GM19397 (cell line): ENCODE results near the gene CFAP141.
"Not testable (repeated sequence)": the region's sequence is repeated elsewhere in the genome, so short reads cannot be mapped to it uniquely, and the experiment has no call there.

Experiments
- ATAC-seq: cut with Tn5 transposase; IDR thresholded peaks from one replicate; pipeline ENCODE4 v1.9.1; 2021; ENCODE audit warnings: mild to moderate bottlenecking, moderate library complexity; ENCODE audit not compliant: unreplicated experiment

CFAP141 gene

DNA sequence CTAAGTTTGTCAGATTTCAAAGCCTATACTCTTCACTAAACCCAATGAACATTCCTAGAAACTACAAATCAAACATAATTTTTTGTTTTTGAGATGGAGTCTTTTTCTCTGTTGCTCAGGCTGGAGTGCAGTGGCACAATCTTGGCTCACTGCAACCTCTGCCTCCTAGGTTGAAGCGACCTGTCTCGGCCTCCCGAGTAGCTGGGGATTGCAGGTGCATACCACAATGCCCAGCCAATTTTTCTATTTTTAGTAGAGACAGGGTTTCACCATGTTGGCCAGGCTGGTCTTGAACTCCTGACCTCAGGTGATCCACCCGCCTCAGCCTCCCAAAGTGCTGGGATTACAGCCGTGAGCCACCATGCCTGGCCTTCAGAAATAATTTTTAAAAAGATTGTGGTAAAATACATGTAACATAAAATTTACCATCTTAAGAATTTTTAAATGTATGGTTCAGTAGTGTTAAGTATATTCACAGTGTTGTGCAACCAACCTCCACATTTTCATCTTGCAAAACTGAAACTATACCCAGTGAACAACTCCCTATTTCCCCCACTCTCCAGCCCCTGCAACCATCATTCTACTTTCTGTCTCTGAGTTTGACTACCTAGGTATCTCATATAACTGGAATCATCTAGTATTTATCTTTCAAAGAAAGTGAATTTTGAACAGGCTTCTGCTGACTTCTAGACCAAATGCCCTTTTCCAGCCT lies 2.7 kb upstream of the CFAP141 start:
- no peak for ATAC-seq

GRCh38 chr1:154207262-154207661 lies 1.1 kb upstream of the CFAP141 start:
- no peak for ATAC-seq

GRCh38 chr1:154205778-154206177 lies 355 bp downstream of the CFAP141 start:
- ATAC-seq = not testable (repeated sequence)

DNA sequence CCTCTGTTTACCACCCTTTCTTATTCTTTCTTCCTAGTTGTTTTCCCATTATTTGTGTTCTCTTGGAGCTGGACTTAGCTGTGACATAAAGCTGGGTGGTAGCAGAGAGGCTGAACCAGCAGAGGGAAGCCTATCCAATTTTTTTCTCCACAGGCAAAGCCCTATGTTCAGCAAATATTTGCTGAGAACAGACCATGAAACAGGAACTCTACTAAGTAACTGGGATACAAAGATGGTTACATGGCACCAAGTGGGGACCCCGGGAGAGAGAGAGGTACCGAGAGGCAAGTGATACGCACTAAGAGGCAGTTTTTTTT lies 6.6 kb downstream of the CFAP141 start:
- no peak for ATAC-seq

GRCh38 chr1:154198756-154199562 lies 7.2 kb downstream of the CFAP141 start:
- ATAC-seq = no peak

- no peak for ATAC-seq
These were observed 12.3 kb downstream of the CFAP141 start for GRCh38 chr1:154193821-154194220.

DNA sequence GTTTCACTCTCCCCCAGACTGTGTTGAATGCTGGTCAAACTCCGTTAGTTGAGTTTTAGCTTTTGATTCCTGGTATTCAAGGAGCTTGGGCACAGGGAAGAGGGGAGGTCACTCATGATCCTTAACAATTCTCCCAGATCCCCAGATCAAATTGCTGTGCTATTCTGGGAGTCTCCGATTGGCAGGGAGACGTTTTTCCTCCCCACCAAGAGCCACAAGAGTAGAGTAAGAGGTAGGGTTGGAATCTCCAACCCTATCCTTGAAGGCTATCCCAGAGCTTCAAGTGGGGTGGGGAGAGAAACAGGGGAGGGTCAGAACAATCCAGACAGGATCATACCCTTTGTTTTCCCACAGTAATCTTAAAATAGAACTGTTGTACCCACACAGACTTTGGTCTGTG lies 13.7 kb downstream of the CFAP141 start:
- no peak for ATAC-seq

DNA sequence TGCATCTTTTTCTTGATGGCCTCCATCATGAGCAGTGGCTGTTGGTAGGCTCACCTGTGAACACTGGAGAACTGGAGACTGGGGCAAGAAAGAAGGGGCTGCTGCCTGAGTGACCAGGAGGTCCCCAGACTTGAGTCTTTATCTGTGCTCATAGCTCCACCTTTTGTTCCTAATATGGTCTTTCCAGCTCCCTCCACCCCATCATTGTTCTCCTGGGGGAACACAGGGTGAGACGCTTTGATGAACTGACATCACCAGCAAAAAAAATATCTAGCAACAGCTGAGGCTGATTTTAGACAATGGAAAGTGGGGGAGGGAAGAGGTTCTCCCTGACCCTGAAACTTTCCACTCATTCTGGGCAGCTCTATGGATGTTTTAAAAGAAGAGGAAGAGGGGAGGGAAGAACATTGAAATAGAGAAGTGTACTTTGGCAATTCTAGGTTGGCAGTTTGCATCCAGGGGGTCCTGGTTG lies 14.1 kb downstream of the CFAP141 start, which contains the start of gene TPM3:
Gene TPM3 (minus strand): TSS at position 111 of the 472 bp plus-strand sequence. CDS start 82 bp downstream, at position 29.
- no peak for ATAC-seq

DNA sequence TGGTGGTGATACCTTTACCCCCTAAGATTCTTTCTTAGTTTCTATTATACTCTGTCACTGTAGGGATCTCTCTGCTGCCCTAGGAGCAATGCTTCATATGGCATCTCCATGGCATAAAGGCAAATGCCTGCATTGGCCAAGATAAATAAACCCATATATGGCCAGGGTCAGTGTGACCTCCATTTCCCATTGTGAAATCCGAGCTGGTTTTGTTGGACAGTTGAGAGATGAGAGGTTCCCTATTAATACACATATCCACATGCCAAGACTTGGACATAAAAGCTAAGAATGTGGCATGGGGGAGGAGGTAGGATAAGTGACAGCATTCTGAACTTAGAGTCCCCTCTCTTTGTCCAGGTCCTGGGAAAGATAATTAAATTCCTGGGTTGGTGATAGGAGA lies 15.6 kb downstream of the CFAP141 start:
- no peak for ATAC-seq

DNA sequence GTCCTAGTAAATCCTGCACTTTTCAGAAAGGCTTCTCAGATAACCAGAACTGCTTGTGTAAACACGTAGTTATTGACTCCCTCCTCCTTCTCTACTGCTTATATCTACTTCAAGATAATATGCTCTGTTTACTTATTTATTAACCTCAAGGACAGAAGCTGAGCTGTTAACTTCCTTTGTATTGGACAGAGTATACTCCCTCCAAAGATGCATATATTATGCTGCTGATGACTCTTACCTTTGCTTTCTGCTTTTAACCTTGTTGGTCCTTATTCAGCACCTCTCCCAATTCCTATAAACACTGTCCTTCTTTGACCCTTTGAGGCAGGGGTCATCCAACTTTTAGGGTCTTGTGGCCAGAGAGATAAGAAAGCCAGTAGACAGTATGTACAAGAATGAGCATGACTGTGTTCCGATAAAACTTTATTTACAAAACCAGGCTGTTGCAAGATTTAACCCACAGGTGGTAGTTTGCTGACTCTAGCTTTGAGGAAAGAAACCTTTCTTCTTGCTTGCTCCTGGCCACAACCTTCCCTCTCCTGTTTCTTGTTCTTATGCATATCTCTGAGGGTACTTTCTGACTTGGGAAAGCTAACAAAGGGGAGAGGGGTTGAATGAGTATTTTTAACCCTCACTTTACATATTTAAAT lies 19.2 kb downstream of the CFAP141 start:
- ATAC-seq = no peak

DNA sequence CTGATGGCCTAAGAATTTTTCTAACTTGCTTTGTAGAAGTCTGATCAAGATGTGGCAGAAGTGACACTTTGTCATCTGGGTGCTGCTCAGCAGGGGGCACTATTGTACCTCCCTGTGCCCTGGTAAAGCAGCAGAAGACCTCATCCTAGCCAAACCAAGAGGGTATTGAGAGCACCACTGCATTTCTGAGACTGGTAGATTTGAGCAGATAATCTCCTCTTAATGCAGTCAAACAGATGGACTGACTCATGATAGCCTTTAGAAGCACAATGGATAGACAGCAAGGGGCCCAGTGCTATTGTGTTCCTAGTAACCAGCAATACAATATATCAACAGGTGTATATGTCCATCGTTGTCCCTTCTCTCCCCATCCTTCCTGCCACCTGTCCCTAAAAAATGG lies 20.0 kb downstream of the CFAP141 start:
- no peak for ATAC-seq

- ATAC-seq = peak; percentile 82
These were observed 22.9 kb downstream of the CFAP141 start for GRCh38 chr1:154183046-154183915.

DNA sequence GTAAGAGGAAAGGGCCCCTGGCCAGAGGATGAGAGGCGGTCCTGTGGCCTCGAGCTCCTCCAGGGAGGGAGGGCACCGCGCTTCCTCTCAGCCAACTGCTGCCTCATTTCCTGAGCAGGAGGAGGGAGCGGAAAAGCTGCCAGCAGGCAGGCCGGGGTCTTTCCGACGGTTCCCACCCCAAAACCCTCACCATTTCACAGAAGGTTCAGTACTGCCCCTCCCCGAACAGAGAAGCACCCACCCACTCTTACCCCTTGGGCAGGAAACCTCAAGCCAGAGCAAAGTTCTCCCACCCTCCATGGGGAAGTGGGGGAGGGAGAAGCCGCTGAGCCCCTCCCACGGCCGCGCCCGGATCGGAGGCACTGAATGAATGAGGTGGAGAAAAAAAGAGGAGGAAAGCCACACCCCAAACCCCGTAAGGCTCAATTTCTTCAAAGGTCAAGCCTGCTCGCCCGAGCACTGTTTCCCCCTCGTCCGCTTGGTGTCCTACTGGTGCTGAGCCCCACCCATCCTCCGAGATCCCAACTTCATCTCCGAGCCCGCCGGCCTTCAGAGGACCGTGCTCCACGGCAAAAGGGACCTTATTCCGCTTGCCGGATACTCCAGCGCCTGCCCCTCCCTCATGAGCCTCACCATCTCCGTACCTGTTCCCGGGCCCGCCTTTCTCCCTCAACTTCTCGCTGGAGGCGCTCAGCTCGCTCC lies 23.6 kb downstream of the CFAP141 start:
- ATAC-seq = peak; percentile 40

GRCh38 chr1:154181944-154182343 lies 24.2 kb downstream of the CFAP141 start:
- ATAC-seq = peak; percentile 3

GRCh38 chr1:154179946-154180687 lies 26.0 kb downstream of the CFAP141 start:
- no peak for ATAC-seq

DNA sequence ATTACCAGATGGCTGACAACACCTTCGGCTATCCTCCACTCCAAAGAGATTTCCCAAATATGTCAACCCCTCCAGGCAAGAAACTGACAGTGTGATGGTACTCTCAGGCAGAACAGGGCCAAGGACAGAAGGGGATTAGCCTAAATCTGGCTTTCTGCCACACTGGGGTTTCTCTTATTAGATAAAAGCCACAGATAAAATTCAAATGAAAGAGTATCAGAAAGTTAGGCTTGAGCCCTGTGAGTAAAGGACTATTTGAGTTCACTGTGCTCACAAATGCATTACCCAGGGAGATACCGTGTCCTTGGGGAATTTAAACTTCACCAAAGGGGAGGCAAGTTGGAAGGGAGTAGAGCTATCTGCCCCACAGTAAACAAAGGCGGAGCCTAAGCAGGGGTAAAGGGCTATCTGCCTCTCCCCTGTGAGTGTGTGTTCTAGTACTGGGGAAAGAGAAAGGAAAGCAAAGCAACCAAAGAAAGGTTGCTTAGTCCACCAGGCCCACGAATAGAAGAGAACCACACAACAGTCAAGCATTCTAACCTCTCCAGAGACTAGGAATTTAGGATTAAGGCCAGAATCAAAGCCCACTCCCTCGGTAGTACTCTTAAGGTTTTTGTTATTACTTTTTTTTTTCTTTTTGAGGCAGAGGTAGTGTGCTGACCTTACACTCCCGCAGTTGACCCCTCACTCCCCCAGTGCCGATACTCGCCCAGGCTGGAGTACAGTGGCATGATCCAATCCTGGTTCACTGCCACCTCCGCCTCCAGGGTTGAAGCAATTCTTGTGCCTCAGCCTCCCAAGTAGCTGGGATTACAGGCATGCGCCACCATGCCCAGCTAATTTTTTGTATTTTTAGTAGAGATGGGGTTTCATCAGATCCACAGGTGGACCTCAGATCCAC lies 27.0 kb downstream of the CFAP141 start:
- no peak for ATAC-seq

- no peak for ATAC-seq
These were observed 28.1 kb downstream of the CFAP141 start for GRCh38 chr1:154178013-154178412.

DNA sequence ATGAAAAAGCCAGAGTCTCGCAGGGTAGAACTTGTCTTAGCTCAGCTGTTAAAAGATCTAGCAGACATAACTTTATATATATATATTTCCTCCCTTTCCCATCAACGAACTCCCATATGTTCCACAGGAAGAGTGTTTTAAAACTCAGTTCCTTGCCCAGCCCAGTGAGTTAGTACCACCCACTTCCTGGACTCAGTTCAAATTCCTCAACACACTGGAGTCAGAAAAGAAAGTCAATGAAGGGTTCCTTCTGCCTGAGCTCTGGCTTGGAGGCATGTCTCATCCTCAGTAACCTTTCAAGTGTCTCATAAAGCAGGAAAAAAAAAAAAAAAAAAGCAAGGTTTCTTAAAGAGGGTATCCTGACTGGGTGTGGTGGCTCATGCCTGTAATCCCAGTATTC lies 29.8 kb downstream of the CFAP141 start:
- no peak for ATAC-seq
